ENCODE measurements around the gene PDE7B. TPM values are rescaled to one million over a fixed set of nuclear protein-coding genes. Genes with fewer than 3 reads are reported as not detected.

Gene PDE7B
- total RNA-seq, 4 donors from 2014 or later = 3.4 to 15.4 (median 9.3) TPM

DNA sequence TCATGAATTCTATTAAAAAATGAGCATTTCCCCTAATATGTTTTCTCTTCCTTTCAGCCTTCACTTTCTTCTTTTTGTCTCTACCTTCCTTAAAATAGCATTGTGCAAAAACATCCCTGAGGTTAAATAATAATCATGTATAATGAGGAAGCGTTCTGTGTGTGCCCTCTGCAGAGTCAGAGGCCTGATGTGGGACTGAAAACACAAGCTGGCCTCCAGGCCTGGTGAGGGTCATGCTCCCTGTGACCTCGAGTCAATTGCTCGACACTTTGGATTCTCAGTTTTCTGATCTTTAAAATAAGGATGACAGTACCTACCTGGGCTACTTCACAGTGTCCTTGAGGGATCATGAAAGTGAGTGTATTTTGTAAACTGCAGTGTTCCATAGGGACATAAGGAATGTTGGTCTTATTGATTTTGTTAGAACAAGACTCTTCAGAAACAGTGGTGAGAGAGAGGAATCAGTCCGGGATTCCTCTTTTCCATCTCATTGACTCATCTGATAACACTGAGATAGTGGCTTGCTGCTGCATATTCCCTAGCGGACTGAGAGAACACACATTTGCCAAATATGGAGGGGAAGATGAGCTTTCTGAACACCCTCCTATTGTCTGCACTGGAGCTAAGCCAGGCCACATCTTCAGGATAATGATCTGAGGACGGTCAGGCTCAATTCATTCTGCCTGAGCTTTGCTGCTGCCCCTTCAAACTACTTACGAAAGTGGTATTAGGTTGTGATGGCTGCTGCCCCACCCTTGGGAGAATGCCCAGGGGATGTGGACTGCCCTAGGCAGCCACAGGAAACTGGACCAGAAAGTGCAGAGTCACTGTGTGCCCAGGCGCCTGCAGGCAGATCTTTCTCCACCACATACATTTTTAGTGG lies 39.6 kb upstream of the PDE7B start:
- no peak for DNase-seq (ENCODE audit: extremely low spot score)
- Histone ChIP-seq H3K9me3 (peaks cover 0 to 7% (median 0%) of the 10 kb centered on the region in 4 donors), H3K4me1 (peaks cover 0 to 10% (median 5%) of the 10 kb centered on the region in 4 donors), H3K27me3 (no peaks in the 10 kb centered on the region), H3K4me3 (no peak overlapping the region), H3K36me3 (no peaks in the 10 kb centered on the region), H3K27ac (replicated peaks in 1 of 4) (no peak overlapping the region)
- TF ChIP-seq EP300 (IDR thresholded peaks at IDR 0.05) (no peak), POLR2AphosphoS5 (IDR thresholded peaks at IDR 0.05) (no peak), POLR2A (IDR thresholded peaks at IDR 0.05; ENCODE audit: low read depth) (no peak)
- TF ChIP-seq, protein P1, sequence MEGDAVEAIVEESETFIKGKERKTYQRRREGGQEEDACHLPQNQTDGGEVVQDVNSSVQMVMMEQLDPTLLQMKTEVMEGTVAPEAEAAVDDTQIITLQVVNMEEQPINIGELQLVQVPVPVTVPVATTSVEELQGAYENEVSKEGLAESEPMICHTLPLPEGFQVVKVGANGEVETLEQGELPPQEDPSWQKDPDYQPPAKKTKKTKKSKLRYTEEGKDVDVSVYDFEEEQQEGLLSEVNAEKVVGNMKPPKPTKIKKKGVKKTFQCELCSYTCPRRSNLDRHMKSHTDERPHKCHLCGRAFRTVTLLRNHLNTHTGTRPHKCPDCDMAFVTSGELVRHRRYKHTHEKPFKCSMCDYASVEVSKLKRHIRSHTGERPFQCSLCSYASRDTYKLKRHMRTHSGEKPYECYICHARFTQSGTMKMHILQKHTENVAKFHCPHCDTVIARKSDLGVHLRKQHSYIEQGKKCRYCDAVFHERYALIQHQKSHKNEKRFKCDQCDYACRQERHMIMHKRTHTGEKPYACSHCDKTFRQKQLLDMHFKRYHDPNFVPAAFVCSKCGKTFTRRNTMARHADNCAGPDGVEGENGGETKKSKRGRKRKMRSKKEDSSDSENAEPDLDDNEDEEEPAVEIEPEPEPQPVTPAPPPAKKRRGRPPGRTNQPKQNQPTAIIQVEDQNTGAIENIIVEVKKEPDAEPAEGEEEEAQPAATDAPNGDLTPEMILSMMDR (IDR thresholded peaks at IDR 0.05) = no peak
- intact Hi-C loops (cut with DNase I) = no loop called here
- 73% methylated on average over 8 of the region's 8 CpGs for WGBS

GRCh38 chr6:135813401-135813800 lies 38.1 kb upstream of the PDE7B start:
- peaks cover 0 to 7% (median 0%) of the 10 kb centered on the region in 4 donors for H3K9me3 ChIP-seq

DNA sequence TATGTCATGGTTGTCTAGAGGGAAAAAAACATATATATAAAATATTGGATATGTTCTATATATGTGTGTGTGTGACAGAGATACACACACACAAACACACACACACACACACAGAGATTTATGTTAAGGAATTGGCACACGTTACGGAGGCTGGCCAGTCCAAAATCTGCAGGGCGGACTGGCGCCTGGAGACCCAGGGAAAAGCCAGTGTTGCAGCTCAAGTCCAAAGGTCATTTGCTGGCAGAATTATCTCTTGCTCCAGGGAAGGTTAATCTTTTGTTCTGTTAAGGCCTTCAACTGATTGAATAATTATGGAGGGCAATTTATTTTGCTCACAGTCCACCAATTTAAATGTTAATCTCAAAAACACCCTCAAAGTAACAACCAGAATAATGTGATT lies 37.5 kb upstream of the PDE7B start:
- no peaks in the 10 kb centered on the region for H3K36me3 ChIP-seq
- intact Hi-C loops (cut with DNase I) = no loop called here
- no peaks in the 10 kb centered on the region for H3K27me3 ChIP-seq
- no peak for DNase-seq (ENCODE audit: extremely low spot score)
- TF ChIP-seq, protein P1 (IDR thresholded peaks at IDR 0.05) = no peak
- TF ChIP-seq EP300 (IDR thresholded peaks at IDR 0.05) (no peak), POLR2A (IDR thresholded peaks at IDR 0.05; ENCODE audit: low read depth) (no peak), POLR2AphosphoS5 (IDR thresholded peaks at IDR 0.05) (no peak)
- H3K27ac ChIP-seq (replicated peaks in 1 of 4) = no peak overlapping the region
- 92% methylated on average over 4 of the region's 4 CpGs for WGBS
- H3K4me1 ChIP-seq = peaks cover 0 to 10% (median 5%) of the 10 kb centered on the region in 4 donors
- H3K4me3 ChIP-seq = no peak overlapping the region
- H3K9me3 ChIP-seq = peaks cover 0 to 7% (median 0%) of the 10 kb centered on the region in 4 donors

More at GRCh38 chr6:135813401-135813800, 38.1 kb upstream of the PDE7B start:
- Histone ChIP-seq H3K36me3 (no peaks in the 10 kb centered on the region), H3K27ac (replicated peaks in 1 of 4) (no peak overlapping the region), H3K27me3 (no peaks in the 10 kb centered on the region), H3K4me1 (peaks cover 0 to 10% (median 5%) of the 10 kb centered on the region in 4 donors), H3K4me3 (no peak overlapping the region)
- WGBS = 72% methylated on average over 6 of the region's 6 CpGs
- no peak for DNase-seq (ENCODE audit: extremely low spot score)
- intact Hi-C loops (cut with DNase I) = no loop called here
- TF ChIP-seq EP300 (IDR thresholded peaks at IDR 0.05) = no peak
- no peak for TF ChIP-seq POLR2AphosphoS5 (IDR thresholded peaks at IDR 0.05)
- TF ChIP-seq, protein P1 (IDR thresholded peaks at IDR 0.05) = no peak
- no peak for TF ChIP-seq POLR2A (IDR thresholded peaks at IDR 0.05; ENCODE audit: low read depth)

GRCh38 chr6:135815216-135815615 lies 36.3 kb upstream of the PDE7B start:
- H3K36me3 ChIP-seq = no peaks in the 10 kb centered on the region
- H3K4me1 ChIP-seq = peaks cover 0 to 10% (median 5%) of the 10 kb centered on the region in 4 donors
- H3K4me3 ChIP-seq = no peak overlapping the region
- intact Hi-C loops (cut with DNase I) = no loop called here
- no peaks in the 10 kb centered on the region for H3K9me3 ChIP-seq
- TF ChIP-seq, protein P1 (IDR thresholded peaks at IDR 0.05) = no peak
- TF ChIP-seq POLR2A (IDR thresholded peaks at IDR 0.05; ENCODE audit: low read depth) (no peak), EP300 (IDR thresholded peaks at IDR 0.05) (no peak), POLR2AphosphoS5 (IDR thresholded peaks at IDR 0.05) (no peak)
- DNase-seq (ENCODE audit: extremely low spot score) = no peak
- WGBS = 88% methylated on average over 4 of the region's 4 CpGs
- H3K27ac ChIP-seq (replicated peaks in 1 of 4) = no peak overlapping the region
- no peaks in the 10 kb centered on the region for H3K27me3 ChIP-seq
